Medulla oblongata (tissue), 1 donor: Measurements from ENCODE around the gene DFFB.

Experiments
- DNase-seq: peaks from one replicate; pipeline ENCODE4 v3.0.0-alpha.2; 2015; ENCODE audit errors: extremely low spot score

The DFFB gene

DNA sequence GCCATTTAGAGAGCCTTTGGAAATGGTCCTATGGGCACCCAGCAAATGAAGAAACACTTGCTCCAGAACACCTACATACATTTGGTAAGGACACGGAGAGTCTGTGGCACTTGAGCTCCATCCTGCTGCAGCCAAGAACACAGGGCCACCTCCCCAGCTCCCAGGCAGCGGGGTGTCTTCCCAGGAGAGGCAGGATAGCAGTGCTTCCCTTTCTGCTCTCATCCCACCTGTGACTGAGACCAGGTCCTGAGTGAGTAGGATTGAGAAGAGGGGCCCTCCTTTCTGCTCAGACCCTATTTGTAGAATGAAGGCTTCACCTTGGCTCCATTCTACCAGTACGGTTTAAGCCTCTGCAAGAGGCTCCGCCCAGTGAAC lies 38.7 kb downstream of the DFFB start:
- no peak for DNase-seq

- no peak for DNase-seq
These were observed 39.2 kb downstream of the DFFB start for GRCh38 chr1:3896396-3897000.

- no peak for DNase-seq
These were observed 41.1 kb downstream of the DFFB start for GRCh38 chr1:3898475-3898735.

DNA sequence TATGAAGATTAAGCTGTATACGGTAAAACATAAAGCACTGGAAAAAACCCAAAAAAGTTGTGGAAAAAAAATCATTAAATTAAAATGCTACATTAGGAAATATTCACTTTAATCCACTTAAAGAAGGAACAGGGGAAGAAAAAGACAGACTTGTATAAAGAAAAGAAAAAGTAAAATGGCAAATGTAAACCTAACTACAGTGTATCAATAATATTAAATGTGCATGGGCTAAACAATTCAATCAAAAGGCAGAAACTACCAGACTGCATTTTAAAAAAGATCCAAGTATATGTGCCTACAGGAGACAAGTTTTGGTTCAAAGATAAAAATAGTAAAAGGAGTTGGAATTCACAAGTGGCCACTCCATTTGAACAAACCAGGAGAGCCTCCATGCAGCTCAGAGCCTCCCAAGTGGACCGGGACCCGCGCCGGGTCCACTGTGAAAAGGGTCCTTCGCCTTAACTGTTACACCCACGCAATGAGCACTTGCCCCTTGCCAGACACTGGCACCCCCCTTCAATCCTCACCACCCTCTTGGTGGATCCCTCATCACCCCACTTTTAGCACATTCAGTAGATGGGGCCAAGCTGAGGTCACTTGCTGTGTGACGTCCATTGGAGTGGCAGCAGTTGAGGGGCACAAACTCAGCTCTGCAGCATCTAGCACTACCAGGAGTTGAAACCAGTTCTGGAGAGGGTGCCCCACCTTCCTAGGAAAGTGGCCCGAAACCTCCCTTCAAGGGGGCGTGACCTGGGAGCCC lies 41.9 kb downstream of the DFFB start:
- no peak for DNase-seq

DNA sequence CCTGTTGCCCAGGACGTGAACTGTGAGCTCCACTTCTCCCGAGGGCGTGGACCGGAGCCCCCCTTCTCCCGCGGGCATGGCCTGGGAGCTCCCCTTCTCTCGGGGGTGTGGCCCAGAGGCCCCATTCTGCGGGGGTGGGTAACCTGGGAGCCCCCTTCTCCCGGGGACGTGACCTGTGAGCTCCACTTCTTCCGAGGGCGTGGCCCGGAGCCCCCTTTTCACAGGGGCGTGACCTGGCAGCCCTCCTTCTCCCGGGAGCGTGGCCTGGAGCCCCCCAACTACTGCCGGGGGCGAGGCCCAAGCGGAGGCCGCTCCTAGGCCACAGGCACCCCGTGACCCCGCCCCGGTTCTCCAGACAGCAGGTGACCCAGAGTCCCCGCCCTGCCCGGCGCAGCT lies 42.5 kb downstream of the DFFB start:
- peak; percentile 31 for DNase-seq

DNA sequence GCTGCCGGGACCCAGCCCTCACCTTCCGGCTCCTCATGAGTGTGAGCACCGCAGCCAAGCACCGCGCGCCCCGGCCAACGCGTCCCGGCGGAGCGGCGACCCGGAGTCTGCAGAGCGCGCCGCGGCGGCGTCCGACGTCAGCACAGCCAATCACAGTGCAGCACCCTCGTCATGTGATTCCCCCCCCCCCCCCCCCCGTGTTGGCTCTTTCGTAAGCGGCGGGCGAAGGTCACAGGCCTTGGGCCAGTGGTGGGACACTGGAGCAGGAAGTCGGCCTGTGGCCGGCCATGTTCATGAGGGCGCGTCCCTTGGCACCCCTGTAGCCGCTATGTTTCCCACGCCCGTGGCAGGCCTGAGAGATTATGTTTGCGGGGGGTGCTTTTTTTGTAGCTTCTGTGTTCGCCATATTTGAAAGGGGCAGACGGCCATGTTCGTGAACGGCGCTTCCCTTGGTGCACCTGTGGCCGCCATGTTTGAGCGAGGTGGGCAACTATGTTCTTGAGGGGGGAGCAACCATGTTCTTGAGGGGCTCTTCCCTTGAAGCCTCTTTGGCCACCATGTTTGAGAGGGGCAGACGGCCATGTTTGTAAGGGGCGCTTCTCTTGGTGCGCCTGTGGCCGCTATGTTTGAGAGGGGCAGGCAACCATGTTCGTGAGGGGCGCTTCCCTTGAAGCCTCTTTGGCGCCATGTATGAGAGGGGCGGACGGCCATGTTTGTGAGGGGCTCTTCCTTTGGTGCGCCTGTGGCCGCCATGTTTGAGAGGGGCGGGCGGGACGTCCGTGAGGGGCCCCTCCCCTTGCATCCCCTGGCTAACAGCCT lies 43.1 kb downstream of the DFFB start, which contains the start of gene C1orf174:
C1orf174 (minus strand) TSS at position 123 of the 819 bp plus-strand sequence; CDS start at position 37, 86 bp downstream.
- DNase-seq = peak; percentile 99

- peak; percentile 98 for DNase-seq
These were observed 43.8 kb downstream of the DFFB start for GRCh38 chr1:3900969-3901529.

DNA sequence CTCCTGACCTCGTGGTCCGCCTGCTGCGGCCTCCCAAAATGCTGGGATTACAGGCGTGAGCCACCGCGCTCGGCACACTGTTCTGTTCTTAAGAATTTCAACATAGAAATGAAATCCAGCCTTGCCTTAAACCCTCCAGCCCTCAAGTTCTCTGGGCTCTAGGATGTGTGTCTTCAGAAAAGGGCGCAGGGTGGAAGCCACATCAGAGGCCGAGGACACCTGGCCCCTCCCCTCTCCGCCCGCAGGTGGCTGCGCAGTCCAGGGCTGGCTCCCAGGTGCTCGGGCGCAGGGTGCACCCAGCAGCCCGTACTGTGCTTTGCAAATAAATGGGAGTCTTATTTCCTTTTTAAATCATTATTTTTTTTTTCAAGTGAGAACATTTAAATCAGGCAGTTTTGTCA lies 44.8 kb downstream of the DFFB start:
- no peak for DNase-seq

- DNase-seq = no peak
These were observed 45.4 kb downstream of the DFFB start for GRCh38 chr1:3902571-3903091.

- no peak for DNase-seq
These were observed 46.1 kb downstream of the DFFB start for GRCh38 chr1:3903141-3904005.

- DNase-seq = no peak
These were observed 46.9 kb downstream of the DFFB start for GRCh38 chr1:3904006-3904842.

DNA sequence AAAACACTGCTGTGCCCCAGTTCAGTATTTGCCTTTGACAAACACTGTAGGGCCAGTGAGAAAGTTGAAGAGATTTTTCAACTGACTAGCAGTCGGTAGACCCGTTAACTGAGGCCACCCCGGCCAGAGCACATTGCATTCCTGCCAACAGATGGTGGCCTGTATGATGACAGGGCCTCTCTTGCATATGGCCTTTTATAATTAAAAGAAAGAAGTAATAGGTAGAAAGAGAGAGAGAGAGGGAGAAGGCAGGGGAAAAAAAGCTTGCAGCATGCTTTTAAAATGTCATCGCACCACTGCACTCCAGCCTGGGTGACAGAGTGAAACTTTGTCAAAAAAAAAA lies 47.5 kb downstream of the DFFB start:
- no peak for DNase-seq

GRCh38 chr1:3905266-3905952 lies 48.1 kb downstream of the DFFB start:
- no peak for DNase-seq

GRCh38 chr1:3905953-3906671 lies 48.8 kb downstream of the DFFB start:
- DNase-seq = no peak

- DNase-seq = no peak
These were observed 49.4 kb downstream of the DFFB start for GRCh38 chr1:3906672-3907020.

- no peak for DNase-seq
These were observed 49.8 kb downstream of the DFFB start for GRCh38 chr1:3907031-3907534.

DNA sequence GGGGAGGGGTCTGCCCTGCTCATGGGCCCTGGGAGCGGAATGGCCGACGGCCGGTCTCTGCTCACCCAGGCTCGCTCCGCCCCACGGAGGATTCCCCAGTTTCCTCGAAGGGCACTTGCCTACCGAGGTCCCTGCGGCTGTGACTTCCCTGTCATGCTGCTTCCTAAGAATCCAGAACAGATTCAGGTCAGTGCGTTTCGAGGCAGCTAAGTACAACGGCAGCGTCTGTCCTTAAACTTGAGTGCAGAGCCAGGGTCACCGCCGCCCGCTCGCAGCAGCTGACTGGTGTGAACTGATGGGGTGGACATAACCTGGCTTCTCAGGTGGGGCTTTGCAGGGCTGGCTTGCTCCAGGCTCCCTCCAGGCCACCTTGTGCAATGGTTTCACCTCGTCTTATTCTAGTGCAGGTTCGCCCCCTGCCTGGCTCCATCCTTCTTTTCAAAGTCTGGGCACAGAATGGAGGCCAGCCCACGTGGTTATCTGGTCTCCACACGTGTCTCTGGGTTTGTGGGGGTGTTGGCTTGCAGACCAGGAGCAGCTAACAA lies 50.4 kb downstream of the DFFB start:
- no peak for DNase-seq

GRCh38 chr1:3908886-3909517 lies 51.7 kb downstream of the DFFB start:
- no peak for DNase-seq
